Stimulated activated CD4-positive, alpha-beta T cell treated with anti-CD3 and anti-CD28 coated beads, Interleukin-2, amount 100 ng/mL, for 24 hours (primary cell): Measurements from ENCODE around the gene CMIP.
A peak's percentile ranks its signal among the peaks of the same experiment; 100 is the strongest.

Experiments used
- DNase-seq, 2 donors: peaks; one replicate each; pipeline ENCODE4 v3.0.0-alpha.2; 2020

The CMIP gene

DNA sequence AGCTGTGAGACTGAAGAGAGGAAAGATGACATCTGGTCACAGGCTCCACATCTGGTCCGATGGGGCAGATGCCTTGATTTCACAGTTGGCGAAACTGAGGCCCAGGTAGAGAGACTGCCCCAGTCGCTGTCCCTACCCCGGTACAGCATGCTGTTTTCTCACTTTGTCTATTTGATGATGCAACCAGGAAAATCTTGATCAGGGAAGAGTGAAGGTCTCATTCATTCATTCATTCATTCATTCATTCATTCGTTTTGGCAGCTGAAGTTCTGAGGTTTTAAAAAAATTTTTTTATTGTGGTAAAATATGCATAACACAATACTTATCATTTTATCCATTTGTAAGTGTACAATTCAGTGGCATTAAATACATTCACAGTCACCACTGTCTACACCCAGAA, 19.7 kb downstream of the CMIP start:
- no peak for DNase-seq

DNA sequence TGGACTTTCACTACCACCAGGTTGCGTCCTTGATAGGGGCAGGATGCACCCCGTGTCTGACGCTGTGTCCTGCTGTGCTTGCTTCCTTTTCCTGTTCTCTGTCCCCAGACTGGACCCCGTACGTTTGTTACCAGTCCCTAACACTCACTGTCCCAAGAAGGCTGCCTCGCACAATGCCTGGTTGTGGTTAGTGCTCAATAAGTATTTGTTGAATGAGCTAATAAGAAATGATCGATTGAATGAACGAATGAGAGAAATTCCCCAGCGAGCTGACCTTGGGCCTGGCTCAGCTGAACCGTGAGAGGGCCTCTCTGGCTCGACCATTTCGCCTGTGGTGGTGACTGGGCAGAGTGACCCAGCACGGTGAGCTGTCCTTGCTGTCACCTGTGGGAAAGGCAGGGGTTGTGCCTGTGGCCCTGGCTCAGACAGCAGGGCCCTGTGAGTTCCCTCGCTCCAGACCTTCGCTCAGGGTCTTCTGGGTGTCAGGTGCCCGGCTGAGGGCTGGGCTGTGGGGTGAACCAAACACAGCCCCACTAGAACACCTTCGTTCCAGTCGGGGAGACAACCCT, 20.9 kb downstream of the CMIP start:
- no peak for DNase-seq

DNA sequence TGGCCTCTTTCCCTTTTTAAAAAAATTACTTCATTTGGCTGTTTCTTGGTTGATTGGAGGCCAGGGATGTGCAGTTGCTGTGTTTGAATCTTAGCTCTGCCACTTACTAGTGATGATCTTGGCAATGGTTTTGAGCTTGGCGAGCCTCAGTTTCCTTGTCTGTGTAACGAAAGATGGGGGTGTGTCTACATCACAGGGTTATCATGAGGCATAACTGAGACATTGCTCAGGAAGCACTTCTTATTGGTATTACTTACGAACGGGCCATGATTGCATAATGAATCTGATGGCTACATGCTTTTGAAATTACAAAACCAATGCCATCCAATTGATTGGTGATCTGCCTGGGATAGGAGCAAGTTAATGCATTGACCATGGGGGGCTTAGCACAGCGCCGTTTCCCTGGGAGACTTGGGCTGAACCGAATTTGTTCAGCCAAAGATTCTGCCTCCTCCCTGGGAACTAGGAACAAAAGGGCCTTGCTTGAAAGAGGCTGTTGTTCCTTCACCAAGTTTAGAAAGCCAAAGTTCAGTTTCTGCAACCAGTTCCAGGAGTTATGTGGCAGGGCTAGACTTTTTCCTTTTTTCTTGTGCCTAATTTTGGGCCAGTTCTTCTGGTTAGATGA, 21.9 kb downstream of the CMIP start:
- no peak for DNase-seq

DNA sequence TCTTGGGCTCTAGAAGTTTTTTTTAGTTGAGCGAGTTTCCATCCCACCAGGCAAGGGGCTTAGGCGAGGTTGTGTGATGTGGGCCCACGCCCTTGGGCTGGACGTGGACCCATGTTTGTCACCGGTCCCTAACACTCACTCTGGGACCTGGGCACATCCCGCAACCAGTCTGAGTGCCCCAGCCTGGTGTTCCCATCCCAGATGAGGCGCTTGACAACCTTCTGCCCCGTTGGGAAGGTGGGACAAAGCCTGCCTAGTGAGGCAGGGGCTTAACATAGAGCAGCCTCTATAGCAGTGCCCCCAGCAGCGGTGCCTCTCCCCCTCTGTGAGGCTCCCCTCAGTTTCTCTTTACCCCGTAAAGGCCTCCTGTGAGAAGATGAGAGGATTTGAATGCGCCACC, 22.5 kb downstream of the CMIP start:
- DNase-seq, result no peak

DNA sequence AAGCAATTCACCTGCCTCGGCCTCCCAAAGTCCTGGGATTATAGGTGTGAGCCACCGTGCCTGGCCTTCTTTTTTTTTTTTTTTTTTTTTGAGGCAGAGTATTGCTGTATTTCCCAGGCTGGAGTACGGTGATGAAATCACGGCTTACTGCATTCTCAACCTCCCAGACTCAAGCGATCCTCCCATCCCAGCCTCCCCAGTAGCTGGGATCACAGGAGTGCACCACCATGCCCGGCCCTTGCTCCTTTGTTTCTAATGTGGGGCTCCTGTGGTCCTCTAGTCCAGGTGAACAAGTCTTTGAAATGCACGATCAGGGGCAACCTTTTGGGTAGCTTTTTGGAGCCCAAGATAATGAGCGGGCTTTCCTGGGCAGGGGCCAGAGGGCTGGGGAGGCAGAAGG, 23.2 kb downstream of the CMIP start:
- no peak for DNase-seq

DNA sequence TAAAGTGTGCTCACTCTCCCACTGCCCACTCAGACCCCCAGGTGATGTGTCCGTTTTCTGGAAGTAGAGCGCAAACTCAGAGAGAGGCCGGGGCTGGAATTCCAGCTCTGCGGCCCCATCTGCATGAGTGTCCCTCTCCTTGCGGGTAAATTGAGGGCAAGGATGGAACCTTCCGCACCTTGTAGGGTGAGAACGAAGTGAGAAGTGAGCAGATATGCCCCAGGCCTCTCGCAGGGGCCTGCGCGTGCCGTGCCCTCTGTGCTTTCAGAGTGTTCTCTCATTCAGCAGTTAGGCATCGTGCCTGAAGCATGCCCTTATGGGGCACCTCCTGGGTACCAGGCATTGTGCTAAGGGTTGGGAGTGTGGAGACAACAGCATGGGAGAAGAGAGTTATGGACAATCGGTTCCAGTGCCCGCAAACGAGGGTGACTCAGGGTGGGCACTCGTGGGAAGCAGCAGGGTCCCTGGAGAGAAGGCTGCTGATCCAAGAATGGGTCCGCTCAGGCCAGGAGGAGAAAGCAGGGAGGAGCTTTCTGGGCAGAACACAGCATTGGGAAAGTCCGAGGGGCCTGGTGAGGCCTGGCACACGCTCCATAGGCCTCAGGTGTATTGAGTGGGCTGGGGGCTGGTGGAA, 23.8 kb downstream of the CMIP start:
- DNase-seq, result no peak

DNA sequence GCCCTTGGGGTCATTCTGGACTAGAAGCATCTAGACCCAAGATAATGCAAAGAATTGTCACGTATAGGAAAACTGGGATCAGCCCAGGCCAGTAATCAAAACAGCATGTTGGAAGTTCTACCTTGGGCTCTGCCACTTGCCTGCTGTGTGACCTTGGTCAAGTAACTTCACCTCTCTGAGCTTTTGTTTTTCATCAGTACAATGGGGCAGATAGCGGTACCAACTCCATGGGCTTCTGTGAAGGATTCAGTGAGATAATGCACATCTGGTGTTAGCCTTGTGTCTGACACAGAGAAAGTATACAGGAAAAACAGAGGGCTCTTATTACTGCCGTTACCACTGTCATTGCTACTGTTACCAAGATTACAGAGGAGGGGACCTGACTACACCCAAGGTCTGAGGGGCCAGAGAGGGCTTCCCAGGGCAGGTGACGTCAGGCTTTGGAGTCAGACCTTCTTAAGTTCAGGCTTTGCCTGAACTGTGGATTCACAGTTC, 24.6 kb downstream of the CMIP start:
- no peak for DNase-seq

DNA sequence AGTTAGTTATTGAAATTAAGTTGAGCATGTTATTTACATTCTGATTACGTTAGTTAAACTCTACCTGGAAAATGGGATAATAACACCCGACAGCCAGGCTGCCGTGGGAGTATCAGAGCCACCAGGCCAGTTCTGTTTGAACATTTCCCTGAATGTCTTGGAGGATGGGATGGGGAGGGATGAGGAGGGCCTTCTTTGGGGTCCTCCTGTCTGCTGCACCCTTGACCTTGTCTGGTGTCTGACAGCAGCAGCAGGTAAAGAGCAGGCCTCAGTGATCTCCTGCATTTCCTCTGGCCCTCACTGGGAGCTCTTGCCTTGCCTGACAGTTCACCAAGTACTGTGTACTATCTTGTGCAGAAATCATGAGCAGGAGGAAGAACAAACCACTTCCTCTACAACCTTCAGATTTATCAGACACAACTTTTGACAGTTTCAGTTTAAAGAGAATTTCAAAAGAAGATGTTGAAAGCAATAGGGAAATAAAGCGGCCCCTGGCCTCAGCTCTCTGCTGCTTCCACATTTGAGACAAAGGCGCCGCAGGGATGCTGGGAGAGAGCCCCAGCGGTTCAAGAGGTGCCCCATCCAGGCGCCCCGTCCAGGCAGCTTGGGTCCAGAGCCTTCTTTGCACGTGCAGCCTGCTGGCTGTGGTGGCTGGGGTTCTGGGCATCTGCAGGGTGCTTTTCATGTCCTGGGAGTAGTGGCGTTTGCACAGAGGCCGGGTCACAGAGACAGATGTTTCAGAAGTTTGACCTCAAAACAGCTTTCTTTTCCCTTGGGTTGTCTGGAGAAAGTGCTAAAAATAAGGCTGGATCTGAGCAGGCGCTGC, 25.3 kb downstream of the CMIP start:
- peak in 1 of 2 donors; percentile 24 for DNase-seq

DNA sequence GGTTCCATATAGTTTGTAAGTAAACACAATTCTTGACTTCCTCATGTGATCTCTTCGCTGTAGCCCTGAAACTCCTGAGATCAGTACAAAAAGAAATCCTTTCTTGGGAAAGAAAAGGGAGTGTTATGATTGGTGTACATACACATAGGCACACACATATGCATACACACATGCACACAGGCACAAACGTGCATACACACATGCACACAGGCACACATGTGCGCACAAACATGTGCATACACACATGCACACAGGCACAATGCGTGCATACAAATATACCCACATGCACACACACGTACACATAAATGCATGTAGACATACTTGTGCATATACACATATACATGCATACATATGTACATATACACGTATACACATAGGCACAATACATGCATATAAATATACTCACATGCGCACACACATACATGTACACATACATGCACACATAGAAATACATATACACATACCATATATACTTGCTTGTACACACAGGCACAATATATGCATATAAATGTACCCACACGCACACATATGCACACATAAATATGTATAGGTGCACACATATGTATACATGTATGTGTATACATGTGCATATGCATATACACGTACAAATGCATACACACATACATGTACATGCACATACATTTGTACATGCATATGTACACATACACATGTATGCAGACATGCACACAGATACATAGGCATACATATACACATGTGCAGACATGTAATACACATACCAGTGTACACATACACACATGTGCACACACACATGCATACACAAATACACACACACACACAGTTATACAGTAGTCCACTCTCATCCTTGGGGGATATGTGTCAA, 26.4 kb downstream of the CMIP start:
- DNase-seq, result no peak

DNA sequence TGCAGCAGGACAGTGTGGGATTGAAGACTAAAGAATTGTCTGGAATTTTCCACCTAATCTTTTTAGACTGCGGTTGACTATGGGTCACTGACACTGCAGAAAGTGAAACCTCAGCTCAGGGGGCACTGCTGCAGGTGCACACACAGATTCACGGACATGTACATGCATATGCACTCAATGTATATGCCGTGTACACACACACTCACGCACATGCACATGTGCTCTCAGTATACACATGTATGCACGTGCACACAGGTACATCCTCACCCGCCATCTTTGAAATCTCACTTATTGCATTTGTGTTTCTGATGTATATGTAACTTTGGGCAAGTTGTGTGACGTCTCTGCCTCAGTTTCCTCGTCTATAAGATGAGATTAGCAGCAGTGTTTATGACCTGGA, 27.3 kb downstream of the CMIP start:
- DNase-seq, result no peak

DNA sequence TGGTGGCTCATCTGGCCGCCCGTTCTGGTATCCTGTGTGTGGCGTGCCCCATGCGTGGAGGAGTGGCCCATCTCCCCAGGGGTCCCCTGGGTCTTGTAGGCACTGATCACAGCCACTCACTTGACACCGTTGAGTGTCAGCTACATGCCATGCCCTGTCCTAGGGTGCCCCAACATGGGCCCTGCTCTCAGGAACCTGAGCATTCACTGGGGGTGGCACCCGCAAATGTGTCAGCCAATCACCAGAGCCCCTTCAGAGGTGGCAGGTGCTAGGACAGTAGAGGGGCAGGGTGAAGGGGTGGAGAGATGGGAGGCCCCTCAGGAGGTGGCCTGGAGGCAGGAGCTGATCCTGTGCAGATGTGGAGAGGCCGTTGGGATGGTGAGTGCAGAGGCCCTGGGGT, 27.8 kb downstream of the CMIP start:
- no peak for DNase-seq

DNA sequence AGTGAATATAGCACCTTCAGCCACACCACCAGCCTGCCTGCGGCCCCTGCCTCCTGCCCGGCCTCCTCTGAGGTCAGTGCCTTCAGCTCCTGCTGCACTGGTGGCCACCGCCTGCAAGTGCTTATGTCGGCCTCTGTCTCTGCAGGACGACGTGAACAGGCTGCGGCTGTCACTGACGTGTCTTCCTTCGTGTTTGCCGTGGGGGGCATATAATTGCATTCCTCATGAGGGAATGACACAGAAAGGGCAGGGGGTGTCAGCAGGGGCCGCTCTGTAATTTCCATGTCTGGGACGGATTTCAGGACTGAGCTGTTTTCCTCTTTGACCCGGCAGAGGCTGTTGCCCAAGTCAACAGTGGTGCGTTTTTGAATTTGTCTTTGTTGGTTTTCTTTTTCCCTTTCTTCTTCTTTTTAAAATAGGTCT, 28.5 kb downstream of the CMIP start:
- no peak for DNase-seq

DNA sequence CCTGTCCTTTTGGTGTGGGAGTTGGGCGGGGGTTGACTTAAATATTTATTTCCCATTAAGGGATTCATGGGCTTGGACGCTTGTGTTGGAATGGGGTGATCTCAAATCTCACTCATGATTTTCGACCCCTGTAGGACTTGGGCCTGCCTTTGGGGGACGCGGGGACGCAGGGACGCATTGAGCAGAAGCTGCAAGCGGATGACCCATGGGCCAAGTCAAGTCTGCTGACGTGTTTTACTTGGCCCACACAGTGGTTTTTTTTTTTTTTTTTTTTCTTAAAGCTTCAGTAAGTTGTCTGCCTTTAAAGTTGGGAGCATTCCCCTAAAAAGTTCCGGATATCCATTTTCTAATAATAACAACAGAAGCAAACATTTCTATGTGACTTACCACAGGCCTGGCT, 28.9 kb downstream of the CMIP start:
- DNase-seq, result no peak

DNA sequence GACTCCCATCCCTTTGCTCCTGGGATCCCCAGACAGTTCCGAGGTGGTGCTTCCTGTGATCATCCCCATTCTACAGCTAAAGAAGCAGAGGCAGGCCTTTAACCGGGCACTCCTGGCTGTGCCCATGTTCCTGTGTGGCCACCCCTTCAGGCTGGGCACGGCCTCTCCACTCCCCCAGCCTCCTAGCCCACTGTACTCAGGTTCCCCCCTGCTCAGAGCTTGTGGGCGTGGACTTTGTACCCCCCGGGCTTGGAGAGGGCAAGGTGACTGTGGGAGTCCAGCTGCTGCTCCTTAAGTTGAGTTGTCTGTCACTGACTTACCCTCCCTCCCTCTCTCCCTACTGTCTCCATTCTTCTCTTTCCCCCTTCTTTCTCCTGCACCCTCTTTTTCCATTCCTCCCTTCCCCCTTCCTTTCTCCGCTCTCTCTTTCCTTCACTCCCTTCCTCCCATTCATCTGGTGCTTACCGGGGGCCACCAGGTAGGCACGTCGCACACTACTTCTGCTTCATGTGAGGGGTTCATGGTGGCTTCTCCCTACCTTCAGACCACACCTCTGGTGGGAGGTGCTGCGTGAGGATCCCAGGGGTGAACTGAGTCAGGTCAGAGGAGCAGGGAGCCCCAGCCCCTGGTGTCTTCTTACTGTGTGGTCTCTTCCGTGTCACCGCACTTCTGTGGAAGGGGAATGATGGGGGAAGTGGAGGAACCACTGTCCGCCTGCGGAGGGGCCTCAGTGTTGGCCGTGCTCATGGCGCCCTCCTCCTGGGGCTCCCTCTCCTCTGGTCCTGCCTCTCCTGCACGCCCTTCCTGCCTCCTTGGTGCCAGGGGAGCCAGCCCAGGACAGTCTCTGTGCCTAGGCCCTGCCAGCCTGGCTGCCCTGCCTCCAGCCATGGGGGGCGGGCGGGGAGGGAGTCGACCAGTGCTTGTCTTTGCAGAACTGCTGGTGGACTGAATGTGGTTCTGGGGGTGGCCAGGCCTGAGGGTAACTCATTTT, 29.7 kb downstream of the CMIP start:
- no peak for DNase-seq

DNA sequence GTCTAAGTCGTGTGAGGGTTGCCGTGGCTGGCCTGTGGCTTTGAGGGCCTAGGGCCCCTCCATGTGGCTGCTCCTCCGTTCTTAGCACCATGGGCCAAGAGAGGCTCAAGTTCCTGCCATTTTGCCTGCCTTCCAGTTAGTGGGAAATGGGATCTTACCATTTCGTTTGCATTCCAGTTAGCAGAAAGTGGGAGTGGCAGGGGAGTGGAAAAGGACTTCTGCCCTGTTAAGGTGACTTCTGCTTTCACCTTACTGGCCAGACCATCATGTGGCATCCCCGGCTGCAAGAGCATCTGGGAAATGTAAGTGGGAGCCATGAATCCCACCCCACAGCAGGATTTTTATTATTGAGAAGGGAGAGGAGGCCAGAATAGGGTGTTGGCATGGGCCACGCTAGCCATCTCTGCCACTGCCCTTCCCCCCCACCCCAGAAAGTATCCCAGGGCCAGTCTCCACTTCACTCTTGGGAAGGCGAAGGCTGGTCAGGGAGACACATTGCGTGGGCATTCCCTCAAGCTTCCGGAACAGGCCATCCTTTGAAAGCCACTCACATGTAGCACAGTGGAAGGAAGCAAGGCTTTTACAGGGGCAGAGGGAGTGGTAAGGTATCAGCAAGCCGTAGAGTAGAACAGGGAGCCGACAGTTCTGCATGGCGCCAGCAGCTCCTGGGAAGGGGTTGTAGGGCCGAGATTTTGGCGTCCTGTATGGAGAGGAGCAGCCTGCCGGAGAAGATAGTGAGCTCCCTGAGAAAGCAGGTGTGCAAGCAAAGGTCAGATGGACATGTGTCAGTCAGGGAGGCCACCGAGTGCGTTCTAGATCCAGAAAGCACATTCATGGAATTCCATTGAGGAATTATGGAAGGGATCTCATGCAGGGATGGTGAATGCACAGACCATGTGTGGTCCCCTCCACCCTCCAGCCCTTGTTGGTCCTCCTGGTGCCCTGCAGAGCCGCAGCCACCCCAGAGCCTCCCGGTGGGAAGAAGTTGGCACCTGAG, 33.4 kb downstream of the CMIP start:
- DNase-seq, result no peak

DNA sequence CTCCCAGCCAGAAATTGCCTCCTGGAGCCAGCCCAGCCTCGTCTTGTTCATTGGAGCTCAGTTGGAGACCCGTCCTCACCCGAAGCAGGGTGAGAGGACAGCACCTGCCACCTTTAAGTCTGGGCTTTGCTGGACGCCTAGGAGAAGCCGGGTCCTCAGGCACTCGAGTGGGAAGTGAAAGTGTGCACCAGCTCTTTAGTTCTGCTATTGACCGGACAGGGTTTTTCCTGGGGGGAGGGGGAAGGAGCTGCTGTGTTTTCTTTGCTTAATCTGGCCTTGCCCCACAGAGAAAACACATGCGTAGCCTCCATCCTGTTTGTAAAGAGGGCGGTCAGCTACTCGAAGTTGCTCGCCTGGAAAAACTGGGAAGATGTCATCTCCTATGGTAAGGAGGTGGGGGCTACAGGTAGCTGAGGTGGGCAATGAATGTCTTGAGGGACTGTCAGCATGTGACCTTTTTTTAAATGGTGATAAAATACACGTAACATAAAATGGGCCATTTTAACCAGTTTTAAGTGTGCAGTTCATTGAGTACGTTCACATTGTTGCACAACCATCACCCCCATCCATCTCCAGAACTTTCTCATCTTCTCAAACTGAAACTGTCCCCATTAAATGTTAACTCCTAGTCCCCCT, 34.4 kb downstream of the CMIP start:
- DNase-seq, result no peak

DNA sequence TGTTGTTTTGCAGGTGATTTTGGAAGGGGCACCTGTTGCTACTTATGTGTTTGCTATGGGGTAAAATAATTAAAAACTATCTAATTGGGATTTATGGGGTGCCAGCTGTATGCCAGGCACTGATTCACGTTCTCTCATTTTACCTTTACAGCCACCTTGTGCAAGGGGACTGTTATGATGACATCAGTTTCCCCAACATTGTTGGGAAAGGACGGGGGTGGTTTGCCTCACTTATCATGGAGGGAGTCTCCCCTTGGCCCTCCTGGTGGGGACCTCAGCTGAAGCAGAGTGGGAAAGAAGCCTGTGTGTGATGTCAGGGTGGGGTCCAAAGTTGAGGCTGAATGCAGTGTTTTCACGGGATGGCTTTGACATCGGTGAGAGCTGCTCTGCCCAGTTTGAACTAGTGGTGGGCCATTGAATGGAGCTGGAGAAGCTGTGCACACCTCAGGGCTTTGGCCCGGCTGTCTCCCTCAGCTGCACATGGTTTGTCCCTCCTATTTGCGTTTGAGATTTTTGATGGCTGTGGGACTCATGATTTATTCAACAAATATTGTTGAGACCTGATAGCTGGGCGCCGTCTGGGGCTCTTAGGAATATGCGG, 36.1 kb downstream of the CMIP start:
- DNase-seq, result no peak

DNA sequence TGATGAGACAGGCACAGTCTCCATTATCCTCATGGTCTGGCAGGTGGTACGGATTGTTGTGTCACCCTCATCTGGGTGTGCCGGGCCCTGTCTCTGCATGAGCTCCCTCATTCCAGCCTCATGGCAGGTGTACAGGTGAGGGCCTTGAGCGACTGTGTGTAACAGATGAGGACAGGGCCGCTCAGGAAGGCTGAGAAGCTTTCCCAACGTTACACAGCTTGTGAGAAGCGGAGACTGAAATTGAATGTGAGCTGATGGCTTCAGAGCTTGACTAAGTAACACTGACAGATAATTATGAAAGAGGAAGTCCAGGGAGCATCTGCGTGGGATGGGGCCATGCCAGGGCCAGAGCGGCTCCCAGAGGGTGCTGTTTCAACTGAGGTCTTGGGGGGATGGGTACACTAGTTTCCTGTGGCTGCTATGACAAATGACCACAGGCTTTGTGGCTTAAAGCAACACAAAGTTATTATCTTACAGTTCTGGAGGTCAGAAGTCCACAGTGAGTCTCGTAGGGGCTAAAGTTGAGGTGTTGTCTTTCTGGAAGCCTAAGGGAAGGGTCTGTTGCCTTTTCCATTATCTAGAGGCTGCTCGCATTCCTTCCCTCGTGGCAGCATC, 36.7 kb downstream of the CMIP start:
- peak in 1 of 2 donors; percentile 14 for DNase-seq
